GM18505 (cell line): ENCODE results near the gene UPF2.
"Not testable (repeated sequence)": the region's sequence is repeated elsewhere in the genome, so short reads cannot be mapped to it uniquely, and the experiment has no call there.

ENCODE experiments used
- ATAC-seq: cut with Tn5 transposase; IDR thresholded peaks from one replicate; pipeline ENCODE4 v1.9.1; 2021; ENCODE audit not compliant: unreplicated experiment
- POLR2A ChIP-seq: IDR thresholded peaks from 4 replicates; pipeline ENCODE4 v1.6.1; 2011; ENCODE audit warnings: borderline replicate concordance; ENCODE audit not compliant: insufficient read depth, insufficient read length; ENCODE audit errors: extremely low read depth

The UPF2 gene

GRCh38 chr10:12042797-12043651, at the start of gene UPF2:
Gene UPF2, minus strand, starts transcription at chr10:12042809. Its CDS starts 7,386 bp downstream, at chr10:12035423.
- peak; percentile 53 for ATAC-seq
- no peak for TF ChIP-seq POLR2A

- TF ChIP-seq POLR2A, result no peak
These were observed 48.8 kb upstream of the UPF2 start for GRCh38 chr10:12091421-12091820.

GRCh38 chr10:12088919-12089318, 46.3 kb upstream of the UPF2 start:
- no peak for TF ChIP-seq POLR2A
- no peak for ATAC-seq

More at GRCh38 chr10:12091421-12091820, 48.8 kb upstream of the UPF2 start:
- no peak for ATAC-seq

GRCh38 chr10:12081879-12082557, 39.4 kb upstream of the UPF2 start:
- no peak for TF ChIP-seq POLR2A

GRCh38 chr10:12081470-12081869, 38.9 kb upstream of the UPF2 start:
- no peak for TF ChIP-seq POLR2A

More at GRCh38 chr10:12081879-12082557, 39.4 kb upstream of the UPF2 start:
- ATAC-seq, result no peak

GRCh38 chr10:12077580-12078180, 35.1 kb upstream of the UPF2 start:
- ATAC-seq, result no peak

More at GRCh38 chr10:12081470-12081869, 38.9 kb upstream of the UPF2 start:
- ATAC-seq, result no peak

GRCh38 chr10:12073526-12073925, 30.9 kb upstream of the UPF2 start:
- no peak for ATAC-seq
- TF ChIP-seq POLR2A, result no peak

More at GRCh38 chr10:12077580-12078180, 35.1 kb upstream of the UPF2 start:
- no peak for TF ChIP-seq POLR2A

- not testable (repeated sequence) for ATAC-seq
These were observed 28.8 kb upstream of the UPF2 start for GRCh38 chr10:12071441-12071840.

GRCh38 chr10:12068449-12069269, 26.1 kb upstream of the UPF2 start, which contains the start of gene DHTKD1:
Gene DHTKD1, plus strand, starts transcription at chr10:12068954. Its CDS starts 80 bp downstream, at chr10:12069034.
- peak; percentile 80 for TF ChIP-seq POLR2A

GRCh38 chr10:12067336-12067735, 24.7 kb upstream of the UPF2 start:
- ATAC-seq, result no peak
- TF ChIP-seq POLR2A, result no peak

More at GRCh38 chr10:12068449-12069269, 26.1 kb upstream of the UPF2 start, which contains the start of gene DHTKD1:
- ATAC-seq, result peak; percentile 97

- no peak for TF ChIP-seq POLR2A
- ATAC-seq, result no peak
These were observed 20.8 kb upstream of the UPF2 start for GRCh38 chr10:12063483-12063818.

GRCh38 chr10:12062754-12063482, 20.3 kb upstream of the UPF2 start:
- no peak for ATAC-seq

More at GRCh38 chr10:12062754-12063482, 20.3 kb upstream of the UPF2 start:
- no peak for TF ChIP-seq POLR2A
